ENCODE measurements around the gene CACNB4.

DNA sequence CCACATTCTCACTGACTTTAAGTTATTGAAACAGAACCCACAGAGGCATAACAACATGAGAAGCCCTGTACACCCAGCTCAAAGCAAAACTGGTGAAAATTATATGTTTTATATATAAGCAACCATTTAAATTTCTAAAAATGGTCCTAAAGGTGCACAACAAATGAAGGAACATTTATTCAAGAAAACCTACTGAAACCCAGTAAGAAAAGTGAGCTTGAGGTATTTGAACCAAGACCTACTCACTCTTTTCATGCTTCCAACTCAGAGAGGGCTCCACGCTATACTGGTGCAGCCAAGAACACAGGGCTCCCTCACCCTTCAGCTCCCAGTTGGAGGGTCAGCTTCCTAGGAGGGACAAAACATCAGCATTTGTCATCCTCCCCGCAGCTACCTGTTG, 2.1 kb upstream of the CACNB4 start:
- TF ChIP-seq TCF12 (IDR thresholded peaks at IDR 0.05) (no peak), SMC3 (IDR thresholded peaks at IDR 0.05; ENCODE audit: low read depth, low read length) (no peak), POLR2AphosphoS5 (IDR thresholded peaks at IDR 0.05; ENCODE audit: low read depth, low read length) (no peak), EP300 (IDR thresholded peaks at IDR 0.05; ENCODE audit: borderline replicate concordance in 1 of 2, low read depth in 1 of 2, low read length in 1 of 2) (no peak), TAF1 (IDR thresholded peaks at IDR 0.05; ENCODE audit: borderline replicate concordance, low read depth, low read length) (no peak)
- TF ChIP-seq, protein P1, sequence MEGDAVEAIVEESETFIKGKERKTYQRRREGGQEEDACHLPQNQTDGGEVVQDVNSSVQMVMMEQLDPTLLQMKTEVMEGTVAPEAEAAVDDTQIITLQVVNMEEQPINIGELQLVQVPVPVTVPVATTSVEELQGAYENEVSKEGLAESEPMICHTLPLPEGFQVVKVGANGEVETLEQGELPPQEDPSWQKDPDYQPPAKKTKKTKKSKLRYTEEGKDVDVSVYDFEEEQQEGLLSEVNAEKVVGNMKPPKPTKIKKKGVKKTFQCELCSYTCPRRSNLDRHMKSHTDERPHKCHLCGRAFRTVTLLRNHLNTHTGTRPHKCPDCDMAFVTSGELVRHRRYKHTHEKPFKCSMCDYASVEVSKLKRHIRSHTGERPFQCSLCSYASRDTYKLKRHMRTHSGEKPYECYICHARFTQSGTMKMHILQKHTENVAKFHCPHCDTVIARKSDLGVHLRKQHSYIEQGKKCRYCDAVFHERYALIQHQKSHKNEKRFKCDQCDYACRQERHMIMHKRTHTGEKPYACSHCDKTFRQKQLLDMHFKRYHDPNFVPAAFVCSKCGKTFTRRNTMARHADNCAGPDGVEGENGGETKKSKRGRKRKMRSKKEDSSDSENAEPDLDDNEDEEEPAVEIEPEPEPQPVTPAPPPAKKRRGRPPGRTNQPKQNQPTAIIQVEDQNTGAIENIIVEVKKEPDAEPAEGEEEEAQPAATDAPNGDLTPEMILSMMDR (IDR thresholded peaks at IDR 0.05): no peak
- TF ChIP-seq, protein P2, sequence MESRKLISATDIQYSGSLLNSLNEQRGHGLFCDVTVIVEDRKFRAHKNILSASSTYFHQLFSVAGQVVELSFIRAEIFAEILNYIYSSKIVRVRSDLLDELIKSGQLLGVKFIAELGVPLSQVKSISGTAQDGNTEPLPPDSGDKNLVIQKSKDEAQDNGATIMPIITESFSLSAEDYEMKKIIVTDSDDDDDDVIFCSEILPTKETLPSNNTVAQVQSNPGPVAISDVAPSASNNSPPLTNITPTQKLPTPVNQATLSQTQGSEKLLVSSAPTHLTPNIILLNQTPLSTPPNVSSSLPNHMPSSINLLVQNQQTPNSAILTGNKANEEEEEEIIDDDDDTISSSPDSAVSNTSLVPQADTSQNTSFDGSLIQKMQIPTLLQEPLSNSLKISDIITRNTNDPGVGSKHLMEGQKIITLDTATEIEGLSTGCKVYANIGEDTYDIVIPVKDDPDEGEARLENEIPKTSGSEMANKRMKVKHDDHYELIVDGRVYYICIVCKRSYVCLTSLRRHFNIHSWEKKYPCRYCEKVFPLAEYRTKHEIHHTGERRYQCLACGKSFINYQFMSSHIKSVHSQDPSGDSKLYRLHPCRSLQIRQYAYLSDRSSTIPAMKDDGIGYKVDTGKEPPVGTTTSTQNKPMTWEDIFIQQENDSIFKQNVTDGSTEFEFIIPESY (IDR thresholded peaks at IDR 0.05; ENCODE audit: borderline replicate concordance, low read depth): no peak
- TF ChIP-seq, protein P3, sequence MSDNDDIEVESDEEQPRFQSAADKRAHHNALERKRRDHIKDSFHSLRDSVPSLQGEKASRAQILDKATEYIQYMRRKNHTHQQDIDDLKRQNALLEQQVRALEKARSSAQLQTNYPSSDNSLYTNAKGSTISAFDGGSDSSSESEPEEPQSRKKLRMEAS (IDR thresholded peaks at IDR 0.05; ENCODE audit: low read depth): no peak

All from SK-N-SH (cell line).